Jurkat, Clone E6-1 (cell line): ENCODE results near the gene NR5A1.

Experiments used
- DNase-seq: peaks from one replicate; pipeline ENCODE4 v3.0.0-alpha.2; 2011; ENCODE audit warnings: low read depth, low spot score
- H3K4me3 ChIP-seq: 2 replicates; pipeline ENCODE4 v1.5.1; 2011; ENCODE audit warnings: mild to moderate bottlenecking, low read length, control low read depth, moderate library complexity

NR5A1 gene

GRCh38 chr9:124487260-124488182 is 19.7 kb downstream of the NR5A1 start:
- H3K4me3 ChIP-seq: no peak overlapping the region
- DNase-seq: no peak

GRCh38 chr9:124486778-124487259 is 20.4 kb downstream of the NR5A1 start:
- no peak for DNase-seq
- no peak overlapping the region for H3K4me3 ChIP-seq

GRCh38 chr9:124485936-124486335 is 21.3 kb downstream of the NR5A1 start:
- H3K4me3 ChIP-seq: no peak overlapping the region
- DNase-seq: no peak

GRCh38 chr9:124485201-124485600 is 22.0 kb downstream of the NR5A1 start:
- DNase-seq: no peak
- H3K4me3 ChIP-seq: no peak overlapping the region

- no peak for DNase-seq
Observed at GRCh38 chr9:124483481-124483880, 23.7 kb downstream of the NR5A1 start.

GRCh38 chr9:124482431-124483031 is 24.7 kb downstream of the NR5A1 start:
- no peak overlapping the region for H3K4me3 ChIP-seq
- DNase-seq: no peak

More at GRCh38 chr9:124483481-124483880, 23.7 kb downstream of the NR5A1 start:
- no peak overlapping the region for H3K4me3 ChIP-seq

GRCh38 chr9:124481115-124481514 is 26.1 kb downstream of the NR5A1 start:
- DNase-seq: no peak
- no peak overlapping the region for H3K4me3 ChIP-seq

- H3K4me3 ChIP-seq: no peak overlapping the region
- DNase-seq: peak; percentile 31
Observed at GRCh38 chr9:124480621-124480981, 26.6 kb downstream of the NR5A1 start.

GRCh38 chr9:124479947-124480620 is 27.1 kb downstream of the NR5A1 start:
- no peak overlapping the region for H3K4me3 ChIP-seq
- DNase-seq: no peak

- DNase-seq: no peak
- H3K4me3 ChIP-seq: no peak overlapping the region
Observed at GRCh38 chr9:124479371-124479770, 27.8 kb downstream of the NR5A1 start.

- DNase-seq: no peak
- H3K4me3 ChIP-seq: no peak overlapping the region
Observed at GRCh38 chr9:124478354-124478753, 28.8 kb downstream of the NR5A1 start.

GRCh38 chr9:124477648-124478285 is 29.4 kb downstream of the NR5A1 start:
- DNase-seq: no peak
- H3K4me3 ChIP-seq: peak overlapping the region; percentile 44

- no peak for DNase-seq
- peak overlapping the region; percentile 44 for H3K4me3 ChIP-seq
Observed at GRCh38 chr9:124477211-124477647, 30.0 kb downstream of the NR5A1 start.

GRCh38 chr9:124475868-124476690 is 31.1 kb downstream of the NR5A1 start:
- no peak for DNase-seq
- H3K4me3 ChIP-seq: no peak overlapping the region

GRCh38 chr9:124475158-124475867 is 31.9 kb downstream of the NR5A1 start:
- H3K4me3 ChIP-seq: no peak overlapping the region
- no peak for DNase-seq

- H3K4me3 ChIP-seq: no peak overlapping the region
- DNase-seq: no peak
Observed at GRCh38 chr9:124474151-124474550, 33.0 kb downstream of the NR5A1 start.

- no peak for DNase-seq
- no peak overlapping the region for H3K4me3 ChIP-seq
Observed at GRCh38 chr9:124473310-124473709, 33.9 kb downstream of the NR5A1 start.

GRCh38 chr9:124472770-124473169 is 34.4 kb downstream of the NR5A1 start:
- no peak for DNase-seq
- H3K4me3 ChIP-seq: no peak overlapping the region
